Measurements from ENCODE around the gene MELTF.

The MELTF gene

GRCh38 chr3:196991581-196992460 is 37.8 kb downstream of the MELTF start:
- no peak for FAIRE-seq

DNA sequence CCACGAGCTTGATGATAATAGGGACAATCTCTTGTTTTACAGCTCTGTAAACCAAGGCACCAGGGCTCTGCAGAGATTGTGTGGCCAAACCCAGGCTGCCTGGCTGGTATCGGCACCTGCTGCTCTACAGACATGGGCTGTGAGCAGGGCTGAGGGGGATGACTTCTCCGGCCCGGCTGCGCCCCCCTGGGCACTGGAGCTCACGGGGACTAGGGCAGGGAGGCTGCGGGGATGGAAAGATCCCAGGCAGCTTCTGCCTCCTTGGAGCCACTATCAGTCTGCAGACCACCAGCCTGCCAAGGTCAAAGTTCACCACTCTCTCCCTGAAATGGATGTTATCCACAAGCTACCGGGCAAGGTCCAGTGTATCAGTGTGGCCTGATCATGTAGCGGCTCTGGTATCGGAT is 39.0 kb downstream of the MELTF start:
- FAIRE-seq = no peak

DNA sequence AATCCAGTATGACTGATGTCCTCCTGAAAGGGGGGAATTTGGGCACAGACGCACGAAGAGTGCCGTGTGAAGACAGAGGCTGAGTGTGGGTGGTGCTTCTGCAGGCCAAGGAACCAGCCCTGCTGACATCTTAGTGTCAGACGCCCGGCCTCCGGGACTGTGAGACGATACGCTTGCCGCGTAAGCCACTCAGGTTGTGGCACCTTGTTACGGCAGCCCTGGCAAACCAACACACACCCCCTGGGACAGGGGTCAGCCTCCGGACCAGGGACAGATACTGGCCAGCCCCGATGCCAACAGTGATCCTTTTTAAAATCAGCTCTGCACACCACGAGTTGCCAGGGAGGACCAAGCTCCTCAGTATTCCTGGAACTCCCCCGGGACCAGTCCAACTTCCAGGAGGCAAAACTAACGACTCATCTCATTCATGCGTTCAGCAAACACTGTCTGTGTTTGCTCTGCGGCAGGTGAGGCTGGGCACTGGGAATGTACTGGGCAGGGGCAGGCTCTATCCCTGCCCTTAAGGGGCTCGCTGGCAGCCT is 39.8 kb downstream of the MELTF start:
- no peak for FAIRE-seq

DNA sequence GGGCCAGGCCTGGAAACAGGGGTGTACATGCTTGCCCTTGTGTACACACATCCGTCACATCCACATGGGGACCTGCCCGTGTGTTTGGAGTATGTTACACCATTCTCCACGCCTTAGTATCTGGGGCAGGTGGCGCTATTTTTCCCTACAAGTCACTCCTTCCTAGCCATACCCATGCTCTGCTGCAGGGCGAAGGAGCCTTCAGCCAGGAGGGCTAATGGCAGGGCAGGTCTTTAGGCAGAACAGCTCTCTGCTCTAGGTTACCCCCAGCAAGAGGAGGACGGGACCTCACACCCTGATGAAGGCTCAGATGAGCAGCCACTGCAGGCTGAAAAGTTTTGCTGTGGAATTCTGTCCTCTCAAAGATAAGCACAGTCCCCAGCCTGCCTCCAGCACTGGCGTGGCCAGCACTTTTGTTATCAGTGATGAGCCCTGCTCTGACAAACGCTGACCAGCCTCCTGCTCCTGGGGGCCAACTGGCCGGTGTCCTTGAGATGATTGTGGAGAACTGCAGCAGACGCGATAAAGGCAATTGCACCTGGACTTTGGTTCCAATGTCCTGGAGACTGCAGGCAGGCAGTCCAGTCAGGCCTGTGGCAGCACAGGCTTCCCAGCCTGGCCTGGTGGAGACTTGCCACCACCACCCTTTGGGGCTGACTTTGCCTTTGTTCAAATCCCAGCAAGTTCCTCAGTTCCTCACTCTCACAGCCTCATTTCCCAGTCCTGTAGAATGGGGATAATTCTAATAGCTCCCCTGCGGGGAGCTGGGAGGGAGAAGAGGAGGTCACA is 41.2 kb downstream of the MELTF start:
- FAIRE-seq = no peak

GRCh38 chr3:196987022-196987421 is 42.6 kb downstream of the MELTF start:
- FAIRE-seq = no peak

GRCh38 chr3:196985954-196986885 is 43.4 kb downstream of the MELTF start:
- peak; percentile 85 for FAIRE-seq

DNA sequence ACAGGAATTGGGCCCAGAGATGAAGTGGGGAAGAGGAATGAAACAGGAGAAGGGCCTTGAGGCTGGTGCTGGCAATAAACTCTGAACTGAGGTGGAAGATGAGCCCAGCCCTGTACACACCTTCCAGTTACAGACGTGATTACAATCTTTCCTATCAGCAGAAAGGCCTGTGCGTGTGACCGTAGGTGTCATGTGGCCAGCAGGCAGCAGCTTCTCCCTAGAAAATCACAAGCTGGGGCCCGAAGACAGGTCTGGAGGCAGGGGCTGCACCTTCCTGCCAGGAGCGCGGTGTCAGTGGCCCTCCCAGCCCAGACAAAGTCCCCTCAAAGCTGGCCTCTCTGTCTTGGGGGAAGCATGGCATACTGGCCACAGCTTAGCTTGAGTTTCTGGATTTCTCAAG is 44.3 kb downstream of the MELTF start:
- no peak for FAIRE-seq

- FAIRE-seq = no peak
Observed at GRCh38 chr3:196983186-196983585, 46.4 kb downstream of the MELTF start.

DNA sequence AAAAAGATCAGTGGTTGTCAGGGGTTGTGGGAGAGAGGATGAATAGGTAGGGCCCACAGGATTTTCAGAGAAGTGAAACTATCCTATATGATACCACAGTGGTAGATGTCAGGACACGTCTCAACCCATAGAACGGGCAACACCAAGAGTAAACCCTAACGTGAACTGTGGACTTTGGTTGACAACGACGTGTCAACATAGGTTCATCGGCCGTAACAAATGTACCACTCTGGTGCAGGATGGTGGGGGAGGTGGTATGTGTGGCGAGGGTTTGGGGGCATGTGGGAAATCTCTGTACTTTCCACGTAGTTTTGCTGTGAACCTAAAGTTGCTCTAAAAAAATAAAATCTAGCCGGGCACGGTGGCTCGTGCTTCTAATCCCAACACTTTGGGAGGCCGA is 48.0 kb downstream of the MELTF start:
- FAIRE-seq = no peak

DNA sequence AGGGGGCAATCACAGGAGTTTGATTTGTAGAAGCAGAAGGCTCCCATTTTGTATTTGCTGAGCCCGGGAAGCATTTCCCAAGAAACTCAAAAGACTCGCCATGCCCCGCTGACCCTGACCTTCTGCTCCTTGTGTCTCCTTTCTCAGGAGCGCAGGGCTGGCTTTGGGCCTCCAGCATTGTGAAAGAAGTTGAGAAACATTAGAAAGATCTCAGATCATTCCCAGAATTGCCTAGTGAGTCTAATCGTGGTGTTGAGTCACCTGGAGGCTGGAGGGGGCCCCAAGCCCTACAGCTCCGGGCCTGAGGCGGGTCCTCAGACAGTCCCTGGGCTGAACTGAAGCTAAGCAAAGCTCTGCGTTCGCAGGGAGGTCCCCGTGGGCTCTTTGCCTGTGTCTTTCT is 50.1 kb downstream of the MELTF start:
- no peak for FAIRE-seq

- FAIRE-seq = no peak
Observed at GRCh38 chr3:196976941-196977340, 52.7 kb downstream of the MELTF start.

DNA sequence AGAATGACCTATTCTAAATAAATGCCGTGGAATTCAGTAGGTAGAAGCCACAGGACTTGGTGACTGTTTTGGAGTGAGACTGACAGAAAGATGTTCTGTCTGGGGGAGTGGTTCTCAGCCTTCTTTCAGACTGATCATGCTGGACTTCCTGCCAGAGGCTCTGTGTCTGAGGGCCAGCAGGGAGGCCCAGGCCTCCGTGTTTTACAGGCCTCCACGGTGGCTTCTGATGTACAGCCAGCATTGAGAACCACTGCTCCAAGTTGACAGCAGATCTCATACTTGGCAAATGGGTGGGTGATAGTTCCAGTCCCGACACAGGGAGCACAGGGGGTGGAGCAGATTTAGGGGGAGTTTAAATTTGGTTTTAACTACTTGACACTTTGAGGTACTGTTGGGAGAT is 54.3 kb downstream of the MELTF start:
- no peak for FAIRE-seq

- no peak for FAIRE-seq
Observed at GRCh38 chr3:196974661-196975060, 55.0 kb downstream of the MELTF start.

DNA sequence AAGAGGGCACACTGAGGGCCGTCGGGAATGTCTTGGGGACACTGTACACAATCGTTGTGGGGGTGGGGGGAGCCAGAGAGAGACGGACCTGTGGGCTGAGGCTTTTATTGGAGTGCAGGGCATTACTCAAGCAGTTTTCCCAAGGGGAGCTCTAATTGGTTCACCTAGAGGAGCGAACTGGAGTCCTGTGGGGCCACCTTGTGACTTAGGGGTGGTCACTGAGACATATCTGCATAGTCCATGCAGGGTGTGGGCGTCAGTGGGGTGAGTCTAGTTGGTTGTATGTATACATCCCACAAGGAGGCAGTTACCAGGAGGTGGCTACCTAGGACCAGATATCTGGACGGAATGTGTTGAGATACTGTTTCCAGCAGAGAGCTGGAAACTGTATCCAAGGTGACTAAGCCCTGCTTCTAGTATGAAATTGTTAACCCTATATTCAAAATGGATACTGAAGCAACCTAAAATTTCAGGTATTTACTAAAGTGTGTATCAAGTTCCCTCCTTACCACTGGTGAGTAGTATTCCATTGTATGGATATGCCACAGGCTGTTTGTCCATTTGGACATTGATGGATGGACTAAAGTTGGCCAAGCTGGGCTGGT is 58.4 kb downstream of the MELTF start:
- no peak for FAIRE-seq

DNA sequence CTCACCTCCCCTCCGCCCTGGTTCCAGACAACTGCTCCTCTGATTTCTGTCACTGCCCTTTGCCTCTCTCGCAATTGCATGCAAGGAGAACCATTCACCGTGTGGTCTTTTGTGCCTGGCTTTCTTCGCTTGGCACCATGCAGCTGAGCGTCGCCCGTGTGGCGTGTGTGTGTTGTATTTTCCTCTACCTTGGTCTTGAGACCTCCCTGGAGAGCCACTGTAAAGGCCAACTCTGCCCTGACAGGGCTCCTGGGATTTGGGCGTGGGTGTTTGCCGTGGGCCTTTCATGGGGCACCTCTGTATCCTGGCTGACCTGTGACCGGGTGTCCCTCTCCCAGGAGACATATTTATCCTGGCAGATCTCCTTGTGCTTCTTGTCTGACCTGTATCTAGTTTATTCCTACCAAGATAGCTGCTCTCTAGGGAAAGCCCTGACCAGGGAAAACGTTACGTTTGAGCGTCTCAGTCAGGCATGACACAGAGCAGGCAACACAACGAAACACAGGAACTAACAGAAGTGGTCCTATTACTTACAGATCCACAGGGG is 59.0 kb downstream of the MELTF start:
- FAIRE-seq = no peak

GRCh38 chr3:196969660-196970546 is 59.7 kb downstream of the MELTF start:
- no peak for FAIRE-seq

- no peak for FAIRE-seq
Observed at GRCh38 chr3:196969134-196969659, 60.4 kb downstream of the MELTF start.

GRCh38 chr3:196968233-196969133 is 61.1 kb downstream of the MELTF start, which contains the start of gene PIGZ:
TSS of gene PIGZ (minus strand) at chr3:196968833. CDS start at chr3:196952031, 16,802 bp downstream.
- FAIRE-seq = no peak

All from TTC549 (cell line).